Activated CD4-positive, CD25-positive, alpha-beta regulatory T cell treated with anti-CD3 and anti-CD28 coated beads, Interleukin-2, amount 50 U/mL, for 24 hours (primary cell): Measurements from ENCODE around the gene IFNA8.
"Not testable (repeated sequence)": the region's sequence is repeated elsewhere in the genome, so short reads cannot be mapped to it uniquely, and the experiment has no call there.

Experiments
- ATAC-seq, 2 donors: fragments of 150-1000 bp; cut with Tn5 transposase; one replicate each; pipeline ENCODE4 v1.10.0; 2021; ENCODE audit warnings: mild to moderate bottlenecking in 1 of 2, moderate library complexity in 1 of 2

The IFNA8 gene

GRCh38 chr9:21408817-21409216, at the start of gene IFNA8:
IFNA8 (plus strand) TSS chr9:21409117; CDS start chr9:21409177, 60 bp downstream.
- no peak for ATAC-seq

GRCh38 chr9:21362287-21362686, 46.6 kb upstream of the IFNA8 start:
- no peak for ATAC-seq

GRCh38 chr9:21367169-21367568, 41.7 kb upstream of the IFNA8 start:
- ATAC-seq: not testable (repeated sequence)

DNA sequence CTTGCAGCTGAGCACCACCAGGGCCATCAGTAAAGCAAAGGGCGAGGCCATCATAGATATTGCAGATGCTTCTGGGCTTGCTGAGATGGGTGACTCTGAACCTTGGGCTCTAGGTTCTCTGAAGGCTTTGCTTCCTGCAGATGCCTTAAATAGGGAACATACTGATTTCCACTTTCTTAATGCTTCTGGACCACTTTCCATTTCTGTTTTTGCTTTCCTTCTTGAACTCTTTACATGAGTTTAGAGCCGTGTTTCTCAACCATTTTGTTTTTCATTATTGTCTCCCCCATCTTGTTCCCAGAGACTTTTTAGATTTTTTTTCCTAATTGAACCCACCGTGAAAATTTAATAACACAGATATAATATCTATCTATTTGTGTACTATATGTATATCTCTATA, 41.0 kb upstream of the IFNA8 start, which contains the start of gene IFNA13:
Gene IFNA13 (minus strand): TSS at position 101 of the 400 bp plus-strand sequence. CDS start 47 bp downstream, at position 54.
- no peak for ATAC-seq

DNA sequence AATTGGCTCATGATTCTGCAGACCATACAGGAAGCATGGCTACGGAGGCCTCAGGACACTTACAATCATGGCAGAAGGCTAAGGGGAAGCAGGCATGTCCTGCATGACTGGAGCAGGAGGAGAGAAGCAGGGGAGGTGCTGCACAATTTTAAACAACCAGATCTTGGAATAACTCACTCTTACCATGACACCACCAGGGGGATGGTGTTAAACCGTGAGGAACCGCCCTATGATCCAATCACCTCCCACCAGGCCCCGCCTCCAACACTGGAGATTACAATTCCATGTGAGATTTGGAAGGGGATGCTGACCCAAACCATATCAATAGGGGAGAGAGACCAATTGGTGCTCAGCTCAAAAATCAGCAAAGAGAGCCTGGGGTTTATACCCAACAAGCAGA, 37.5 kb upstream of the IFNA8 start:
- not testable (repeated sequence) for ATAC-seq

- ATAC-seq: peak; percentile 90 to 94
Measured at GRCh38 chr9:21381448-21382339, 27.2 kb upstream of the IFNA8 start.

GRCh38 chr9:21383627-21384026, 25.3 kb upstream of the IFNA8 start:
- no peak for ATAC-seq

- ATAC-seq: no peak
Measured at GRCh38 chr9:21385131-21385670, 23.7 kb upstream of the IFNA8 start, which contains the start of gene IFNA2. IFNA2 (minus strand) TSS chr9:21385398; CDS start chr9:21385329, 69 bp downstream.

GRCh38 chr9:21392270-21392669, 16.6 kb upstream of the IFNA8 start:
- peak; percentile 52 to 55 for ATAC-seq

- peak; percentile 56 to 67 for ATAC-seq
Measured at GRCh38 chr9:21395778-21396717, 12.9 kb upstream of the IFNA8 start.

- ATAC-seq: no peak
Measured at GRCh38 chr9:21398955-21399489, 9.9 kb upstream of the IFNA8 start.

- ATAC-seq: no peak
Measured at GRCh38 chr9:21399956-21400355, 9.0 kb upstream of the IFNA8 start.

- ATAC-seq: peak in 1 of 2 donors; percentile 30
Measured at GRCh38 chr9:21402386-21403251, 6.3 kb upstream of the IFNA8 start.

DNA sequence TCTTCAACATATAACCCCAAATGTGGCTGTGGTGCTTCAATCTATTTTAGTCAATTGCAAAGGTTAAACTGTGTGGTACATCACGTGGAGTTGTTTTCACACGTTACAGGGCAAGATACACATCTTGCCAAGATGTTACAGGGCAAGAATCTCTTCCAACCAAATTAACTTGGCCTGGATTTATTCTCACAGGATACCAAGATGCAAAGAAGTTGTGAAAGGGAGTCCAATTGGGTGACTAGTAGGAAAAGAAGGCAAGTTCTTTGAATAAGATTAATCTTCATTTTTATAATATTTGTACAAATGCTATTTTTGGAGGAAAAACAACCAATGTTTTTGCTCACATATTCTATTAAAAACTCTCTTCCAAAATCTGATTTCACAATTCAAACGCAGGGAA, 4.8 kb upstream of the IFNA8 start:
- ATAC-seq: no peak

GRCh38 chr9:21412107-21412506, 3.2 kb downstream of the IFNA8 start:
- ATAC-seq: no peak

DNA sequence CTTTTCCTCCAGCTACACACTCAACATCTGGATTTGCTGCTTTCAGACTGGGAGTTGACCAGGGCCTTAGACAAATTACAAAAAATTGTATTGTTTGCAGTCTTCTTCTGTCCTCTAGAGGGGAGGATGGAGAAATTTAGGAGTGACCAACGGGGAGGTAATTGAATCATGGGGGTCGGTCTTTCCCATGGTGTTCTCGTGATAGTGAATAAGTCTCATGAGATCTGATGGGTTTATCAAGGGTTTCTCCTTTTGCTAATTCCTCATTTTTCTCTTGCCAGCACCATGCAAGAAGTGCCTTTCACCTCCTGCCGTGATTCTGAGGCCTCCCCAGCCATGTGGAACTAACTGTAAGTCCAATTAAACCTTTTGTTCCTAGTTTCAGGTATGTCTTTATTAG, 4.2 kb downstream of the IFNA8 start:
- ATAC-seq: no peak

DNA sequence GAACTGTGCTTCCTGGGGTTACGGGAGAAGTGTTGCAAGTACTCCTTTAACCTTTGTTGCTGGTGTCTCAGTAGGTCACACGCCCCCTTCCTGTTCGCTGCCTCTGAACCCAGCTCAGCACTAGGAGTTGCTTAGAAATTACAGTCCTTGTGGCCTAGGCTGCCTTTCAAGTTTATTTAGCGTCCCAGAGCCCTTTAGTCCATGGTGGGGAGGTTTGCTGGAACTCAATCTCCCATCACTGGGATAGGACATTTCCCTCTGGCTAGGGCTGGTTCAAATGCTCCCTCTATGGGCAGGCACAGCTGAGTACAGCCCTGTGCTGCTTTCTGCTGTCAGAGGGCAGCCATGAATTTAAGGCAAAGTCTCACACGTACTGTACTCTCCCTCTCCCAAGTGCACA, 4.7 kb downstream of the IFNA8 start:
- ATAC-seq: peak in 1 of 2 donors; percentile 27

DNA sequence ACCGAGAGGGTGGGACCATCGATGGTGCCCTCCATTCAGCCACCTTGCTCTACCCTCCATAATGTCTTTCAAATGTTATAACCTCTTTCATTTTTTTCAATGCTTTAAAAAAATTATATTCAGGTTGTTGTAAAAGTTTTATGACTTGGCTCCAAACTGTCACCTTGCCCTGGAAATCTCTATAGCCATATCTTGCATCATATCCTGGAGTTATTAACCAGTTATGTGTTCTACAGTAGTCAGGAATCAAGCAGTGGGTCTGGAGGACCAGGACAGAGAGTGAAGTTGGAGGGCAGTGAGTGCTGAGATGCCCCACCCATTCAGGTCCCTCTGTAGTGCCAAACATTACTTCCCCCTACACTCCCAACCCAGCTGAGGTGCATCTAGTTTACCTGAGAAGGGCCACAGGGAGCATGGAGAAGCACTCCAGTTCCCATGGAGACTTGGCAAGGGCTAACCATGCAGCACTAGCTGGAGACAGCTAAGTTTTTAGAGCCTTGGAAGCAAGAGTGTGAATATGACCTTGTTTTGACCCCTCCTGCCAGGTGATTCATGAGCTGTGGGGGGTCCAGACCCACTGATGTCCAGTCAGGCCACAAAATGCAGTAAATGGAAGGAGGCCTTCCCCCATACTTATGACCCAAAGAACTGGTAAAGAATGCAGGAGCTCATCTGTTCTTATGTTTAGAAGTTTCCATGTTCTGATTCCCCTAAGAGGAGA, 5.5 kb downstream of the IFNA8 start:
- ATAC-seq: no peak

GRCh38 chr9:21415493-21416267, 6.8 kb downstream of the IFNA8 start:
- no peak for ATAC-seq

DNA sequence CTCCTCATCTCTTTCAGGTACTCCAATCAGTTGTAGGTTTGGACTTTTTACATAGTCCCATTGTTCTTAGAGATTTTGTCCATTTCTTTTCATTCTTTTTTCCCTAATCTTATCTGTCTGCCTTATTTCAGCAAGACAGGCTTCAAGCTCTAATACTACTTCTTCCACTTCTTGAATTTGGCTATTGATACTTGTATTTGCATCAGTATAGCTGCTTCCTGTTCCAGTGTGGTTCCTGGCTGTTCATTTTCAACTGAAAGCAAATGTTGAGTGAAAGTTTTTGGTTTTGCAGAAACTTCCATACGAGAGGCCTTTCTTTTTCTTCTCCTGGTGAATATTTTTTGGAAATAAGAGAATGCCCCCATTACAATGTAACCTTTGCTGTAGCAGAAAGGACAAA, 19.3 kb downstream of the IFNA8 start:
- ATAC-seq: no peak
